ENCODE data around the gene NFATC1. TPM values are rescaled to one million over a fixed set of nuclear protein-coding genes. Genes with fewer than 3 reads are reported as not detected.

NFATC1 gene
- polyA plus RNA-seq, 1 of the 3 experiments (the other 2 are of a cell fraction) = 0.02 TPM

DNA sequence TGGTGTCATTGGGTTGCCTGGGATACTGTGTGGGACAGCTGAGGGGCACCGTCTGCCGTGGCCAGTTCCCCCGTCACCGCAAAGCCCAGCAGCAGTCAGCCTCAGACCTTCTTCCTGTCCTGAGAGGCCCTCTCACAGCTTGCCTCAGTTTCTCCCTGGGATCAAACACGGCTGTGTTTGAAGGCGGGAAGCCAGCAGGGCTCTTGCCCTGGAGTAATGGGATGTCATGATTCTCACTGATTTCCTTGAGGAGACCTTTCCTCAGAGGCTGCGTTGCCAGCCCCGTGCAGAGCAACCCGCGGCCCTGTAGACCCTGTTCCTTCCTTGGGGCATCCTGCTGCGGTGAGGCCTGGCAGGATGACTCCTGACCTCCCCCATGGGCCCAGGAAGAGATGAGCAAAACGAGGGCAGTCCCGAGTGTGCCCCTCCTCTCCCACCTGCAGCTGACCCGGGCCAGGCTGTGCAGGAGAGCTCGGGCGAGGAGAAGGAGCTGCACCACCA lies 13.9 kb upstream of the NFATC1 start:
- no peaks in the 10 kb centered on the region for H3K9me2 ChIP-seq
- no peaks in the 10 kb centered on the region for H3K79me2 ChIP-seq (ENCODE audit: insufficient read depth)
- H3K36me3 ChIP-seq (replicated peaks in 1 of 2; ENCODE audit: control insufficient read depth in 1 of 2, insufficient read depth in 2 of 2, low read length in 1 of 2) = peaks cover 3 to 6% of the 10 kb centered on the region in 2 experiments
- CTCF ChIA-PET = interaction anchor here (0.9 to 7.0 kb wide), 16 partner anchors 8 to 508 kb away, joined by 3 to 41 read pairs (median 4); no protein-coding TSS in a partner anchor
- POLR2A ChIA-PET = no interaction called here
- peaks cover 47% of the 10 kb centered on the region for H3K27me3 ChIP-seq (ENCODE audit: insufficient read depth)
- H3K4me3 ChIP-seq (ENCODE audit: low read depth in 2 of 2, low read length in 1 of 2) = no peak overlapping the region
- no peak overlapping the region for H3K4me2 ChIP-seq
- H2AFZ ChIP-seq (ENCODE audit: low read depth) = no peak overlapping the region
- no peak for DNase-seq
- 32% methylated on average over 9 of the region's 16 CpGs for WGBS (ENCODE audit: low lambda C conversion rate)
- no peak overlapping the region for H3K9ac ChIP-seq
- no peaks in the 10 kb centered on the region for H3K9me3 ChIP-seq
- TF ChIP-seq TAF1 (IDR thresholded peaks at IDR 0.05; ENCODE audit: borderline replicate concordance, low read depth, low read length) (no peak), POLR2AphosphoS5 (IDR thresholded peaks at IDR 0.05; ENCODE audit: low read depth, low read length) (no peak), ELF1 (IDR thresholded peaks at IDR 0.05) (no peak), RFX5 (IDR thresholded peaks at IDR 0.05; ENCODE audit: low read length) (no peak)
- no peaks in the 10 kb centered on the region; a peak in 1 of 4 replicates for H3K4me1 ChIP-seq (ENCODE audit: control insufficient read depth in 1 of 2, insufficient read depth in 2 of 2, low read depth in 1 of 2, low read length in 1 of 2)
- no peaks in the 10 kb centered on the region for H4K20me1 ChIP-seq (ENCODE audit: insufficient read depth)
- no peak overlapping the region for H3K27ac ChIP-seq (ENCODE audit: low read depth in 2 of 2, low read length in 1 of 2)
- H3F3A ChIP-seq (replicated peaks; ENCODE audit: insufficient read depth) = no peaks in the 10 kb centered on the region

DNA sequence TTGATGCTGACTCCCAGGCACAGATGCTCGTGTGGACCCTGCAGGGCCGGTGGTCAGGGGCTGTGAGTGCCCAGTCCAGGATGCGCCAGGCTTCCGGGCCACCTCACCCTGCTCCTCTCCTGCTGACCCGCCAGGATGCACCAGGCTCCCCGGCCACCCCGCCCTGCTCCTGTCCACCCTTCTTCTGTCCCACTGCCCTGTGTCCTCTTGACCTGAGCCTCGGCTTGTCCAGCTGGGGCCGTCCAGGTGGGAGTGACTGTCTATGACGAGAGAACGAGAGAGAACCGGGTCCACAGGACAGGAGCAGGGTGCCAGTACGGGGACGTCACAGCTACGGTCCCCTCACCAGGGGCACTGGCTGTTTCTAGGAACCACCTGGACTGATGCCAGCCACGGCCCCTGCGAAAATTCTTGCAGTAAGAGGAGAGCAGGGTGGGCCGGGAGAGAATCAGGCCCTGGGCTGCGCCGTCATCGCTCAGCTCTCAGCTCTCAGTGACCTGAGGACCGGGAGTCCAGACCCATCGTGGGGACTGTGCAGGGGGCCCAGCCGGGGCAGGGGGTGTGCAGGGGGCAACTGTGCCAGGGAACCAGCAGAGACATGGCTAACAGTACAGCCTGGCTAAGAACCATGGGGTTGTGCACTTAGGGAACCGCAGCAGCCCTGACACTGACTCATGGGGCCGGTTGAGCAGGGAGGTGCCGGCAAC lies 12.9 kb upstream of the NFATC1 start:
- Histone ChIP-seq H3K27ac (ENCODE audit: low read depth in 2 of 2, low read length in 1 of 2) (no peak overlapping the region), H3K9me2 (no peaks in the 10 kb centered on the region), H3K27me3 (ENCODE audit: insufficient read depth) (peaks cover 56% of the 10 kb centered on the region), H3K36me3 (replicated peaks in 1 of 2; ENCODE audit: control insufficient read depth in 1 of 2, insufficient read depth in 2 of 2, low read length in 1 of 2) (peaks cover 0 to 3% of the 10 kb centered on the region in 2 experiments), H3K4me1 (ENCODE audit: control insufficient read depth in 1 of 2, insufficient read depth in 2 of 2, low read depth in 1 of 2, low read length in 1 of 2) (no peaks in the 10 kb centered on the region; a peak in 1 of 4 replicates), H3F3A (replicated peaks; ENCODE audit: insufficient read depth) (no peaks in the 10 kb centered on the region), H3K9ac (no peak overlapping the region), H3K4me3 (ENCODE audit: low read depth in 2 of 2, low read length in 1 of 2) (no peak overlapping the region), H2AFZ (ENCODE audit: low read depth) (no peak overlapping the region), H4K20me1 (ENCODE audit: insufficient read depth) (no peaks in the 10 kb centered on the region), H3K9me3 (no peaks in the 10 kb centered on the region), H3K4me2 (no peak overlapping the region), H3K79me2 (ENCODE audit: insufficient read depth) (no peaks in the 10 kb centered on the region)
- no peak for TF ChIP-seq MXI1 (IDR thresholded peaks at IDR 0.05; ENCODE audit: low read depth, low read length)
- no peak for TF ChIP-seq POLR2AphosphoS5 (IDR thresholded peaks at IDR 0.05; ENCODE audit: low read depth, low read length)
- TF ChIP-seq USF2 (IDR thresholded peaks at IDR 0.05; ENCODE audit: borderline replicate concordance, low read depth, low read length) = no peak
- TF ChIP-seq, protein P1, sequence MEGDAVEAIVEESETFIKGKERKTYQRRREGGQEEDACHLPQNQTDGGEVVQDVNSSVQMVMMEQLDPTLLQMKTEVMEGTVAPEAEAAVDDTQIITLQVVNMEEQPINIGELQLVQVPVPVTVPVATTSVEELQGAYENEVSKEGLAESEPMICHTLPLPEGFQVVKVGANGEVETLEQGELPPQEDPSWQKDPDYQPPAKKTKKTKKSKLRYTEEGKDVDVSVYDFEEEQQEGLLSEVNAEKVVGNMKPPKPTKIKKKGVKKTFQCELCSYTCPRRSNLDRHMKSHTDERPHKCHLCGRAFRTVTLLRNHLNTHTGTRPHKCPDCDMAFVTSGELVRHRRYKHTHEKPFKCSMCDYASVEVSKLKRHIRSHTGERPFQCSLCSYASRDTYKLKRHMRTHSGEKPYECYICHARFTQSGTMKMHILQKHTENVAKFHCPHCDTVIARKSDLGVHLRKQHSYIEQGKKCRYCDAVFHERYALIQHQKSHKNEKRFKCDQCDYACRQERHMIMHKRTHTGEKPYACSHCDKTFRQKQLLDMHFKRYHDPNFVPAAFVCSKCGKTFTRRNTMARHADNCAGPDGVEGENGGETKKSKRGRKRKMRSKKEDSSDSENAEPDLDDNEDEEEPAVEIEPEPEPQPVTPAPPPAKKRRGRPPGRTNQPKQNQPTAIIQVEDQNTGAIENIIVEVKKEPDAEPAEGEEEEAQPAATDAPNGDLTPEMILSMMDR (IDR thresholded peaks at IDR 0.05) = no peak
- TF ChIP-seq, protein P2, sequence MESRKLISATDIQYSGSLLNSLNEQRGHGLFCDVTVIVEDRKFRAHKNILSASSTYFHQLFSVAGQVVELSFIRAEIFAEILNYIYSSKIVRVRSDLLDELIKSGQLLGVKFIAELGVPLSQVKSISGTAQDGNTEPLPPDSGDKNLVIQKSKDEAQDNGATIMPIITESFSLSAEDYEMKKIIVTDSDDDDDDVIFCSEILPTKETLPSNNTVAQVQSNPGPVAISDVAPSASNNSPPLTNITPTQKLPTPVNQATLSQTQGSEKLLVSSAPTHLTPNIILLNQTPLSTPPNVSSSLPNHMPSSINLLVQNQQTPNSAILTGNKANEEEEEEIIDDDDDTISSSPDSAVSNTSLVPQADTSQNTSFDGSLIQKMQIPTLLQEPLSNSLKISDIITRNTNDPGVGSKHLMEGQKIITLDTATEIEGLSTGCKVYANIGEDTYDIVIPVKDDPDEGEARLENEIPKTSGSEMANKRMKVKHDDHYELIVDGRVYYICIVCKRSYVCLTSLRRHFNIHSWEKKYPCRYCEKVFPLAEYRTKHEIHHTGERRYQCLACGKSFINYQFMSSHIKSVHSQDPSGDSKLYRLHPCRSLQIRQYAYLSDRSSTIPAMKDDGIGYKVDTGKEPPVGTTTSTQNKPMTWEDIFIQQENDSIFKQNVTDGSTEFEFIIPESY (IDR thresholded peaks at IDR 0.05; ENCODE audit: borderline replicate concordance, low read depth) = no peak
- TF ChIP-seq PBX3 (IDR thresholded peaks at IDR 0.05) = no peak
- no peak for TF ChIP-seq RFX5 (IDR thresholded peaks at IDR 0.05; ENCODE audit: low read length)
- TF ChIP-seq GABPA (IDR thresholded peaks at IDR 0.05; ENCODE audit: low read depth) = no peak
- no peak for TF ChIP-seq JUND (IDR thresholded peaks at IDR 0.05)
- no peak for TF ChIP-seq TAF1 (IDR thresholded peaks at IDR 0.05; ENCODE audit: borderline replicate concordance, low read depth, low read length)
- no peak for TF ChIP-seq MAX (IDR thresholded peaks at IDR 0.05; ENCODE audit: low read depth)
- no peak for TF ChIP-seq EP300 (IDR thresholded peaks at IDR 0.05; ENCODE audit: borderline replicate concordance in 1 of 2, low read depth in 1 of 2, low read length in 1 of 2)
- no peak for TF ChIP-seq RCOR1 (IDR thresholded peaks at IDR 0.05; ENCODE audit: low read length)
- no peak for TF ChIP-seq YY1 (IDR thresholded peaks at IDR 0.05; ENCODE audit: low read depth)
- TF ChIP-seq RXRA (IDR thresholded peaks at IDR 0.05; ENCODE audit: borderline replicate concordance, low read depth) = no peak
- CTCF ChIA-PET = interaction anchor here (0.9 to 7.0 kb wide), 5 partner anchors 15 to 261 kb away, joined by 3 to 41 read pairs (median 12); no protein-coding TSS in a partner anchor
- 8% methylated on average over 11 of the region's 27 CpGs for WGBS (ENCODE audit: low lambda C conversion rate)
- POLR2A ChIA-PET = no interaction called here
- peak; percentile 44 for DNase-seq
